Measurements from ENCODE around the gene CYTH3.

The CYTH3 gene

DNA sequence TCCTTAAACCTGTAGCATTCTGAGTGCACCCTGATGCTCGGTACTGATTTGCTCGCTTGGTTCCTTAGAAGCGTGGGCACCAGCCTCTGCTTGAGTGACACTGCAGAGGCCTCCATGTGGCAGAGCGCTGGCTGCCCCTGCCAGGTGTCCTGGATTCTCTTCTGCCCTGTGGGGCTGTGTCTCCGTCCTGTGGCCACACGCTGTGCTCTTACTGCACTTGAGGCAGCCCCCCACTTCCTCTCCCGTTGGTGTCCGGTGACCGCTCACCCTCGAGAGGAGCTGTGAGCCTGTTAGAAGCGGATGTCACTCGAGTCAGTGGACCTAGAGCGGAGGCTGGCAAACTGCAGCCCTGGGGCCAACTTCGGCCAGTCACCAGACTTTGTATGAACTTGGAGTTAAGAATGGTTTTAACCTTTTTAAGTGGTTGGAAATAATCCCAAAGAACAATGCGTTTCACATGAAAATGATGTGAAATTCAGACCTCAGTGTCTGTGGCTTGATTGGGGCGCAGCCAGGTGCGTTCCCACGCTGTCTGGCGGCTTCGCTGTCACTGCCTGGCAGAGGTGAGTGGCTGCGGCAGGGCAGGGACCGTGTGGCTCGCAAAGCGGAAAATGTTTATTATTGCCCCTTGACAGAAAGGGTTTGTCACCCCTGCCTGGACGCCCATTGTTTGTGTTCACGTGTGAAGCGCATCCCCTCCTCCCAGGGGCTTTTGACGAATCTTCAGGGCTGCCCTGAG is 114.6 kb downstream of the CYTH3 start:
- H3K4me3 ChIP-seq (replicated peaks; ENCODE audit: insufficient read depth, low read length) = no peak overlapping the region
- H3K27ac ChIP-seq (replicated peaks) = no peak overlapping the region
- TF ChIP-seq POLR2AphosphoS5 (IDR thresholded peaks at IDR 0.05; ENCODE audit: low read depth) (no peak), GABPA (IDR thresholded peaks at IDR 0.05; ENCODE audit: low read depth) (no peak), SPI1 (IDR thresholded peaks at IDR 0.05; ENCODE audit: borderline replicate concordance, low read depth) (no peak)
- TF ChIP-seq, protein P1, sequence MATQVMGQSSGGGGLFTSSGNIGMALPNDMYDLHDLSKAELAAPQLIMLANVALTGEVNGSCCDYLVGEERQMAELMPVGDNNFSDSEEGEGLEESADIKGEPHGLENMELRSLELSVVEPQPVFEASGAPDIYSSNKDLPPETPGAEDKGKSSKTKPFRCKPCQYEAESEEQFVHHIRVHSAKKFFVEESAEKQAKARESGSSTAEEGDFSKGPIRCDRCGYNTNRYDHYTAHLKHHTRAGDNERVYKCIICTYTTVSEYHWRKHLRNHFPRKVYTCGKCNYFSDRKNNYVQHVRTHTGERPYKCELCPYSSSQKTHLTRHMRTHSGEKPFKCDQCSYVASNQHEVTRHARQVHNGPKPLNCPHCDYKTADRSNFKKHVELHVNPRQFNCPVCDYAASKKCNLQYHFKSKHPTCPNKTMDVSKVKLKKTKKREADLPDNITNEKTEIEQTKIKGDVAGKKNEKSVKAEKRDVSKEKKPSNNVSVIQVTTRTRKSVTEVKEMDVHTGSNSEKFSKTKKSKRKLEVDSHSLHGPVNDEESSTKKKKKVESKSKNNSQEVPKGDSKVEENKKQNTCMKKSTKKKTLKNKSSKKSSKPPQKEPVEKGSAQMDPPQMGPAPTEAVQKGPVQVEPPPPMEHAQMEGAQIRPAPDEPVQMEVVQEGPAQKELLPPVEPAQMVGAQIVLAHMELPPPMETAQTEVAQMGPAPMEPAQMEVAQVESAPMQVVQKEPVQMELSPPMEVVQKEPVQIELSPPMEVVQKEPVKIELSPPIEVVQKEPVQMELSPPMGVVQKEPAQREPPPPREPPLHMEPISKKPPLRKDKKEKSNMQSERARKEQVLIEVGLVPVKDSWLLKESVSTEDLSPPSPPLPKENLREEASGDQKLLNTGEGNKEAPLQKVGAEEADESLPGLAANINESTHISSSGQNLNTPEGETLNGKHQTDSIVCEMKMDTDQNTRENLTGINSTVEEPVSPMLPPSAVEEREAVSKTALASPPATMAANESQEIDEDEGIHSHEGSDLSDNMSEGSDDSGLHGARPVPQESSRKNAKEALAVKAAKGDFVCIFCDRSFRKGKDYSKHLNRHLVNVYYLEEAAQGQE (IDR thresholded peaks at IDR 0.05; ENCODE audit: insufficient replicate concordance, low read depth) = no peak
- TF ChIP-seq, protein P2, sequence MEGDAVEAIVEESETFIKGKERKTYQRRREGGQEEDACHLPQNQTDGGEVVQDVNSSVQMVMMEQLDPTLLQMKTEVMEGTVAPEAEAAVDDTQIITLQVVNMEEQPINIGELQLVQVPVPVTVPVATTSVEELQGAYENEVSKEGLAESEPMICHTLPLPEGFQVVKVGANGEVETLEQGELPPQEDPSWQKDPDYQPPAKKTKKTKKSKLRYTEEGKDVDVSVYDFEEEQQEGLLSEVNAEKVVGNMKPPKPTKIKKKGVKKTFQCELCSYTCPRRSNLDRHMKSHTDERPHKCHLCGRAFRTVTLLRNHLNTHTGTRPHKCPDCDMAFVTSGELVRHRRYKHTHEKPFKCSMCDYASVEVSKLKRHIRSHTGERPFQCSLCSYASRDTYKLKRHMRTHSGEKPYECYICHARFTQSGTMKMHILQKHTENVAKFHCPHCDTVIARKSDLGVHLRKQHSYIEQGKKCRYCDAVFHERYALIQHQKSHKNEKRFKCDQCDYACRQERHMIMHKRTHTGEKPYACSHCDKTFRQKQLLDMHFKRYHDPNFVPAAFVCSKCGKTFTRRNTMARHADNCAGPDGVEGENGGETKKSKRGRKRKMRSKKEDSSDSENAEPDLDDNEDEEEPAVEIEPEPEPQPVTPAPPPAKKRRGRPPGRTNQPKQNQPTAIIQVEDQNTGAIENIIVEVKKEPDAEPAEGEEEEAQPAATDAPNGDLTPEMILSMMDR (IDR thresholded peaks at IDR 0.05; ENCODE audit: insufficient read depth, low read length) = no peak
- no peaks in the 10 kb centered on the region for H3K27me3 ChIP-seq (ENCODE audit: insufficient read depth, poor library complexity, severe bottlenecking)
- DNase-seq (ENCODE audit: low read depth in 1 of 2, low spot score in 1 of 2) = no peak

DNA sequence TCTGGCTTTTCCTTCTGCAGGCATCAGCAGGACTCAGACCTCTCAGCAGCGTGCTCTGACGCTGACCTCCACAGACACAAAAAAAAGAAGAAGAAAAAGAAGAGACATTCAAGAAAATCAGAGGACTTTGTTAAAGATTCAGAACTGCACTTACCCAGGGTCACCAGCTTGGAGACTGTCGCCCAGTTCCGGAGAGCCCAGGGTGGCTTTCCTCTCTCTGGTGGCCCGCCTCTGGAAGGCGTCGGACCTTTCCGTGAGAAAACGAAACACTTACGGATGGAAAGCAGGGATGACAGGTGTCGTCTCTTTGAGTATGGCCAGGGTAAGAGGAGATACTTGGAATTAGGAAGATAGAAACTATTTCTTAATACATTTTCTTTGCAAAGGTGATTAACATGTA is 115.7 kb downstream of the CYTH3 start:
- Histone ChIP-seq H3K4me3 (replicated peaks; ENCODE audit: insufficient read depth, low read length) (no peak overlapping the region), H3K27ac (replicated peaks) (no peak overlapping the region), H3K27me3 (ENCODE audit: insufficient read depth, poor library complexity, severe bottlenecking) (no peaks in the 10 kb centered on the region)
- no peak for TF ChIP-seq GABPA (IDR thresholded peaks at IDR 0.05; ENCODE audit: low read depth)
- no peak for TF ChIP-seq SPI1 (IDR thresholded peaks at IDR 0.05; ENCODE audit: borderline replicate concordance, low read depth)
- no peak for TF ChIP-seq POLR2AphosphoS5 (IDR thresholded peaks at IDR 0.05; ENCODE audit: low read depth)
- TF ChIP-seq, protein P1 (IDR thresholded peaks at IDR 0.05; ENCODE audit: insufficient replicate concordance, low read depth) = no peak
- TF ChIP-seq, protein P2 (IDR thresholded peaks at IDR 0.05; ENCODE audit: insufficient read depth, low read length) = no peak
- DNase-seq (ENCODE audit: low read depth in 1 of 2, low spot score in 1 of 2) = no peak

DNA sequence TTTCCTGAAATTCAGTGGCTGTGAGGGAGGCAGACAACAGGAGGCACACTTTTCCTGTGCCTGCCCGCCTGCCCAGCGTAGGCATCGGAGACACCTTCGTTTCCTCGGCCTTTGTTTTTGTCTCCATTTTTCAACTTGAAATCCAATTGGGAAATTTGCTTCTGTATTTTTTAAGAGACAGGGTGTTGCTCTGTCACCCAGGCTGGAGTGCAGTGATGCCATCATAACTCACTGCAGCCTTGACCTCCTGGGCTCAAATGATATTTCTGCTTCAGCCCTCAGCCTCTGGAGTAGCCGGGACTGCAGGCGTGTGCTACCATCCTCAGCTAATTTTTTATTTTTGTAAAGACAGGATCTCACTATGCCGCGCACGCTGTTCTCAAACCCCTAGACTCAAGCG is 116.8 kb downstream of the CYTH3 start:
- no peak for DNase-seq (ENCODE audit: low read depth in 1 of 2, low spot score in 1 of 2)
- TF ChIP-seq, protein P2 (IDR thresholded peaks at IDR 0.05; ENCODE audit: insufficient read depth, low read length) = no peak
- TF ChIP-seq, protein P1 (IDR thresholded peaks at IDR 0.05; ENCODE audit: insufficient replicate concordance, low read depth) = no peak
- TF ChIP-seq SPI1 (IDR thresholded peaks at IDR 0.05; ENCODE audit: borderline replicate concordance, low read depth) = no peak
- TF ChIP-seq GABPA (IDR thresholded peaks at IDR 0.05; ENCODE audit: low read depth) = no peak
- no peak for TF ChIP-seq POLR2AphosphoS5 (IDR thresholded peaks at IDR 0.05; ENCODE audit: low read depth)
- Histone ChIP-seq H3K27ac (replicated peaks) (no peak overlapping the region), H3K27me3 (ENCODE audit: insufficient read depth, poor library complexity, severe bottlenecking) (no peaks in the 10 kb centered on the region), H3K4me3 (replicated peaks; ENCODE audit: insufficient read depth, low read length) (no peak overlapping the region)

Measured in HL-60 (cell line).